GM12874 (cell line): ENCODE data around the gene SELENOO.

Source experiments
- TF ChIP-seq, protein P1 (sequence below): IDR thresholded peaks from 2 replicates; pipeline ENCODE4 v1.5.1; 2011; ENCODE audit warnings: low read depth, mild to moderate bottlenecking, control low read depth, low read length, moderate library complexity; ENCODE audit not compliant: insufficient read depth

SELENOO gene

GRCh38 chr22:50208939-50209892, 8.4 kb downstream of the SELENOO start:
- TF ChIP-seq, protein P1, sequence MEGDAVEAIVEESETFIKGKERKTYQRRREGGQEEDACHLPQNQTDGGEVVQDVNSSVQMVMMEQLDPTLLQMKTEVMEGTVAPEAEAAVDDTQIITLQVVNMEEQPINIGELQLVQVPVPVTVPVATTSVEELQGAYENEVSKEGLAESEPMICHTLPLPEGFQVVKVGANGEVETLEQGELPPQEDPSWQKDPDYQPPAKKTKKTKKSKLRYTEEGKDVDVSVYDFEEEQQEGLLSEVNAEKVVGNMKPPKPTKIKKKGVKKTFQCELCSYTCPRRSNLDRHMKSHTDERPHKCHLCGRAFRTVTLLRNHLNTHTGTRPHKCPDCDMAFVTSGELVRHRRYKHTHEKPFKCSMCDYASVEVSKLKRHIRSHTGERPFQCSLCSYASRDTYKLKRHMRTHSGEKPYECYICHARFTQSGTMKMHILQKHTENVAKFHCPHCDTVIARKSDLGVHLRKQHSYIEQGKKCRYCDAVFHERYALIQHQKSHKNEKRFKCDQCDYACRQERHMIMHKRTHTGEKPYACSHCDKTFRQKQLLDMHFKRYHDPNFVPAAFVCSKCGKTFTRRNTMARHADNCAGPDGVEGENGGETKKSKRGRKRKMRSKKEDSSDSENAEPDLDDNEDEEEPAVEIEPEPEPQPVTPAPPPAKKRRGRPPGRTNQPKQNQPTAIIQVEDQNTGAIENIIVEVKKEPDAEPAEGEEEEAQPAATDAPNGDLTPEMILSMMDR: no peak

DNA sequence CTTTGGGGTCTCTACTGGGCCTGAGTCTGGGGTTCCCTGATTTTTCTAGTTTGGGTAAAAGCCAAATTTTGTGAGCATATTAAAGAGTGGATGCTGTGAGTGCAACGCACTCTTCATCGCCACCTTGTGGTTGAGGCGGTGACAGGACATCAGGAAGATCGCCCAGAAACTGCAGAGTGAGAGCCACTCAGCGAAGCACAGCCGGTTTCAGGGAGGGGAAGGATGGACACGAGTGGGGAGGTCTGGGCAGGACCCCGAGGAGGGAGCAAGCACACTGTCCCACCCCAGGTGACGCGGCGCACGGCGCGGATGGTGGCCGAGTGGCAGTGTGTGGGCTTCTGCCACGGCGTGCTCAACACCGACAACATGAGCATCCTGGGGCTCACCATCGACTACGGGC, 9.1 kb downstream of the SELENOO start:
- TF ChIP-seq, protein P1: peak; percentile 85

GRCh38 chr22:50210378-50211139, 9.7 kb downstream of the SELENOO start:
- TF ChIP-seq, protein P1: no peak

DNA sequence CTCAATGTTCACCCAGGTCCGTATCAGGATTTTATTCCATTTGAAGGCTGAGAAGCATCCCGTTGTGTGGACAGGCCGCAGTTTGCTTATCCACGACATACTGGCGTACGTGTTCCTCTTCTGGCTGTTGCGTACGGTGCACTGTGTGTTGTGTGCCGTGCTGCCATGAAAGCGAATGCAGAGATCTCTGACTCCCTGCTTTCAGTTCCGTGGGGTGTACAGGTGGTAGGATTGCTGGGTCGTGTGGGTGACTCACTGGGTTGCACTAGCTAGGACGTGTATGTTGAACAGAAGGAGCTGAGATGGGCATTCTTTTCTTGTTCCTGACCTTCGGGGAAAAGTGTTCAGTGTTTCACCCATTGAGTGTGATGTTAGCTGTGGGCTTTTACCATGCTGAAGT, 10.3 kb downstream of the SELENOO start:
- TF ChIP-seq, protein P1: no peak

GRCh38 chr22:50213263-50213662, 12.5 kb downstream of the SELENOO start:
- TF ChIP-seq, protein P1: no peak

- TF ChIP-seq, protein P1: no peak
Observed at GRCh38 chr22:50215297-50216054, 14.7 kb downstream of the SELENOO start.

DNA sequence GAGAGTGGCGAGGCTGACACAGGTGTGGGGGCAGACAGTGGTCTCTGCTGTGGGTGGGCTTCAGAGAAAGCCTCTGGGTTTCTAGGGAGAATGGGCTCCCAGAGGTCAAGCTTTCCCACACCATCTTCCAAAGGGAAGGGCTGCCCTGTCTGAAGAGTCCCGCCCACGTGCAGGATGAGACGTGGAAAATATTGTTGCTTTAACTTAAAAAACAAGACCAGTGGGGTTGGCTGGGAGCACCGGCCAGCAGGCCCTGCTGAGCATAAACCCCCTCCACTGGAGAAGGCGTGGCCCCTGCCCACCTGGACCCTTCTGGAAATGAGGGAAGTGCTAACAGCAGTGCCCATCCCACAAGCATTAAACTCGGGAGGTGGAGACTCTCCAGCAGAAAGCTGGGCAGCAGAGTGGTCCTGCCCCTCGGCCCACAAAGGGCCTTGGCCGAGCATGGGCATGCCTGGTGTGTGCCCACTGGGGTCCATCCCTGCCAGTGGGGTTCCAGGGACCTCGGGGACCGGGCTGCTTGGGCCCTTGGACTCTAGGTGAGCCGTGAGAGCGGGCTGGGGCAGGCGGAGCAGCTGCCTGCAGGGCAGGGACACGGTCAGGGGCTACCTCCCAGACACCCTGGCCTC, 15.4 kb downstream of the SELENOO start:
- TF ChIP-seq, protein P1: no peak
